Right forelimb (tissue), 1 donor: ENCODE results near the gene AGAP3.
A peak's percentile ranks its signal among the peaks of the same experiment; 100 is the strongest.

Source experiments
- DNase-seq: peaks from one replicate; pipeline ENCODE4 v3.0.0-alpha.2; 2018

Gene AGAP3

GRCh38 chr7:151138153-151138851 lies 52.0 kb downstream of the AGAP3 start:
- DNase-seq: peak; percentile 42

- DNase-seq: no peak
These were observed 53.0 kb downstream of the AGAP3 start for GRCh38 chr7:151139071-151139790.

GRCh38 chr7:151139791-151140190 lies 53.5 kb downstream of the AGAP3 start:
- no peak for DNase-seq

- DNase-seq: no peak
These were observed 54.6 kb downstream of the AGAP3 start for GRCh38 chr7:151140826-151141225.

- peak; percentile 34 for DNase-seq
These were observed 55.1 kb downstream of the AGAP3 start for GRCh38 chr7:151141311-151141854.

GRCh38 chr7:151141855-151142685 lies 55.8 kb downstream of the AGAP3 start:
- peak; percentile 36 for DNase-seq

GRCh38 chr7:151142686-151143040 lies 56.4 kb downstream of the AGAP3 start:
- DNase-seq: peak; percentile 39

- peak; percentile 46 for DNase-seq
These were observed 57.2 kb downstream of the AGAP3 start for GRCh38 chr7:151143261-151144015.

GRCh38 chr7:151144387-151144786 lies 58.1 kb downstream of the AGAP3 start:
- no peak for DNase-seq

GRCh38 chr7:151146761-151147160 lies 60.5 kb downstream of the AGAP3 start:
- DNase-seq: no peak

- DNase-seq: peak; percentile 30
These were observed 62.3 kb downstream of the AGAP3 start for GRCh38 chr7:151148319-151149259.

- DNase-seq: no peak
These were observed 64.1 kb downstream of the AGAP3 start for GRCh38 chr7:151150388-151150787.

GRCh38 chr7:151152643-151153513 lies 66.6 kb downstream of the AGAP3 start:
- DNase-seq: no peak

- no peak for DNase-seq
These were observed 71.5 kb downstream of the AGAP3 start for GRCh38 chr7:151157645-151158329.

GRCh38 chr7:151161757-151162156 lies 75.5 kb downstream of the AGAP3 start:
- DNase-seq: no peak

- no peak for DNase-seq
These were observed 80.4 kb downstream of the AGAP3 start for GRCh38 chr7:151166629-151167196.

- peak; percentile 45 for DNase-seq
These were observed 81.1 kb downstream of the AGAP3 start, which contains the start of gene GBX1 for GRCh38 chr7:151167197-151167961. GBX1 (minus strand) TSS chr7:151167694; CDS start chr7:151167548, 146 bp downstream.
